ENCODE data around the gene TENM4. TPM values are rescaled to one million over a fixed set of nuclear protein-coding genes. Genes with fewer than 3 reads are reported as not detected.

TENM4 gene
- total RNA-seq, 4 donors from 2014 or later, result 0.02 to 0.82 (median 0.23) TPM

- Histone ChIP-seq H3K9me3 (no peaks in the 10 kb centered on the region), H3K4me1 (no peaks in the 10 kb centered on the region), H3K4me3 (no peak overlapping the region), H3K36me3 (no peaks in the 10 kb centered on the region), H3K27ac (no peak overlapping the region), H3K27me3 (no peaks in the 10 kb centered on the region)
- no peak for DNase-seq
- ATAC-seq, result no peak
- intact Hi-C loops (cut with DNase I; ENCODE audit: low total_unique reads), result no loop called here
- in situ Hi-C loops (cut with MboI; ENCODE audit: low sequenced_read_pairs in 4 of 4), result loop anchor here in 1 of 4 donors (25.0 kb wide), 1 partner anchor 97 kb away; no protein-coding TSS in a partner anchor
- no peak for TF ChIP-seq CTCF (IDR thresholded peaks at IDR 0.05 in 4 of 5, conservative IDR thresholded peaks at IDR 0.05 in 1 of 5)
- no peak for TF ChIP-seq POLR2A (IDR thresholded peaks at IDR 0.05)
These were observed 231.1 kb downstream of the TENM4 start for GRCh38 chr11:79209540-79210266.

GRCh38 chr11:79208126-79208525 is 232.7 kb downstream of the TENM4 start:
- intact Hi-C loops (cut with DNase I; ENCODE audit: low total_unique reads), result no loop called here
- H3K27me3 ChIP-seq, result no peaks in the 10 kb centered on the region
- ATAC-seq (no peak), DNase-seq (no peak)
- H3K27ac ChIP-seq, result no peak overlapping the region
- H3K4me3 ChIP-seq, result no peak overlapping the region
- H3K9me3 ChIP-seq, result no peaks in the 10 kb centered on the region
- TF ChIP-seq CTCF (IDR thresholded peaks at IDR 0.05 in 4 of 5, conservative IDR thresholded peaks at IDR 0.05 in 1 of 5), result no peak
- no peak for TF ChIP-seq POLR2A (IDR thresholded peaks at IDR 0.05)
- no peaks in the 10 kb centered on the region for H3K36me3 ChIP-seq
- no peaks in the 10 kb centered on the region for H3K4me1 ChIP-seq
- in situ Hi-C loops (cut with MboI; ENCODE audit: low sequenced_read_pairs in 4 of 4), result loop anchor here in 1 of 4 donors (25.0 kb wide), 1 partner anchor 96 kb away; no protein-coding TSS in a partner anchor

- intact Hi-C loops (cut with DNase I; ENCODE audit: low total_unique reads), result no loop called here
These were observed 233.9 kb downstream of the TENM4 start for GRCh38 chr11:79206951-79207350.

GRCh38 chr11:79205786-79206185 is 235.0 kb downstream of the TENM4 start:
- ATAC-seq, result no peak
- Histone ChIP-seq H3K4me1 (no peaks in the 10 kb centered on the region), H3K27me3 (no peaks in the 10 kb centered on the region), H3K4me3 (no peak overlapping the region), H3K36me3 (no peaks in the 10 kb centered on the region), H3K9me3 (no peaks in the 10 kb centered on the region), H3K27ac (no peak overlapping the region)
- intact Hi-C loops (cut with DNase I; ENCODE audit: low total_unique reads), result no loop called here
- TF ChIP-seq POLR2A (IDR thresholded peaks at IDR 0.05) (no peak), CTCF (IDR thresholded peaks at IDR 0.05 in 4 of 5, conservative IDR thresholded peaks at IDR 0.05 in 1 of 5) (no peak)
- no peak for DNase-seq
- in situ Hi-C loops (cut with MboI; ENCODE audit: low sequenced_read_pairs in 4 of 4), result loop anchor here in 1 of 4 donors (25.0 kb wide), 1 partner anchor 93 kb away; no protein-coding TSS in a partner anchor

More at GRCh38 chr11:79206951-79207350, 233.9 kb downstream of the TENM4 start:
- in situ Hi-C loops (cut with MboI; ENCODE audit: low sequenced_read_pairs in 4 of 4), result loop anchor here in 1 of 4 donors (25.0 kb wide), 1 partner anchor 95 kb away; no protein-coding TSS in a partner anchor
- Histone ChIP-seq H3K27me3 (no peaks in the 10 kb centered on the region), H3K4me3 (no peak overlapping the region), H3K4me1 (no peaks in the 10 kb centered on the region), H3K36me3 (no peaks in the 10 kb centered on the region), H3K9me3 (no peaks in the 10 kb centered on the region), H3K27ac (no peak overlapping the region)
- DNase-seq, result no peak
- TF ChIP-seq CTCF (IDR thresholded peaks at IDR 0.05 in 4 of 5, conservative IDR thresholded peaks at IDR 0.05 in 1 of 5), result no peak
- TF ChIP-seq POLR2A (IDR thresholded peaks at IDR 0.05), result no peak
- ATAC-seq, result no peak

All from gastrocnemius medialis (tissue), 4 donors.